ENCODE data around the gene WDR6. TPM values are rescaled to one million over a fixed set of nuclear protein-coding genes. Genes with fewer than 3 reads are reported as not detected.
A peak's percentile ranks its signal among the peaks of the same experiment; 100 is the strongest.

Gene WDR6
- total and polyA plus RNA-seq, 9 of the 15 experiments (the other 6 are each of a cell fraction or from before 2014, with no cell fraction given) = 8.9 to 90.6 (median 44.7) TPM

DNA sequence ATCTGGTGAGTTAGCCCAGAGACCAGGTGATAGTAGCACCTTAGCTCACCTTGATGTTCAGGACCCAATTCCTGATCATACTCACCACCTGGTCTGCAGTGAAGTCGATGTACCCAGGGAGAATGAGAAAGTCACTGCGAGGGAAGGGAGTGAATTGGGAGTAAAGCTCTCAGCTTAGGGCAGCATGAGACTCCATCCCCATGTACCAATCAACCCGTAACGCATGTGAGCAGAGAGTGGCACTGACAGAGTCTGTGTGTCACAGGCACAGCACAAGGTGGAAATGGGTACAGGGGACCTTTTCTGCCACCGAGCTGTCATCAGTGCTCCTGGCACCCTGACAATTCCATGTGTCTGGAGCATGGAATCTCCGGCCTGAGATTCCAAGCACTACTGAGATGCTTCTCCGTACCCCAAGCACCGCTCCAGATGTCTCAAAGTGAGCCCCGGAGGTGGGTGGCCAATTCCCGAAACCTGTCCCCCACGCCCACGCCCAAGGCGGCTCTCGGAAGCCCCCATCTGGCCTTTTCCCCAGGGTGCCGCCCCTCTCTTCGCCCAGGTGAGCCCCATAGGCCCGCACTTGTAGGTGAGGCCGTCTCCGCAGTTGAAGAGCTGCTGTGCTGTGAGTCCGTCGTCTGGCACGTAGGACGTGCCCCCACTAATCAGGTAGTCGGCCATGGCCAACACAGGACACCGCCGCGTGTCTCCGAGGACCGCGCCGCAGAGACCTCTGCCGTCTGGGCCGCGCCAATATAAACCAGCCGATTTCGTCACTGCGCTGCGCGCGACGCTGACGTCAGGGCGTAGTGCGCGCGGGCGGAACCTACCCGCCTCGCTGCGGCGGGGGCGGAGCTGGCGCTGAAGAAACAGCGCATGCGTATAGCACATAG, 21.7 kb downstream of the WDR6 start, which contains the start of gene IMPDH2 (continued):
- TF ChIP-seq ZFX (CRISPR knock-in tag; IDR thresholded peaks at IDR 0.05) (peak; percentile 91), ZNF143 (CRISPR knock-in tag; IDR thresholded peaks at IDR 0.05) (no peak), SPI1 (IDR thresholded peaks at IDR 0.05; ENCODE audit: borderline replicate concordance, low read depth, low read length) (no peak), TARDBP (IDR thresholded peaks at IDR 0.05) (no peak), NCOA6 (IDR thresholded peaks at IDR 0.05) (peak; percentile 90), PHB (CRISPR knock-in tag; IDR thresholded peaks at IDR 0.05) (peak; percentile 86), PHF20 (IDR thresholded peaks at IDR 0.05; ENCODE audit: partially characterized antibody) (peak; percentile 36), HNRNPLL (IDR thresholded peaks at IDR 0.05; ENCODE audit: low read depth, low read length, poor library complexity, severe bottlenecking) (peak; percentile 75), HSF4 (CRISPR knock-in tag; IDR thresholded peaks at IDR 0.05; ENCODE audit: borderline replicate concordance) (0 out of 2 replicates have a peak, but pooled peaks have one; percentile 22), FOXK2 (conservative IDR thresholded peaks at IDR 0.05 in 1 of 2, IDR thresholded peaks at IDR 0.05 in 1 of 2; ENCODE audit: low read depth in 2 of 2) (peak; percentile 28 to 68; a peak in 1 of 4 replicates), DMBX1 (CRISPR knock-in tag; IDR thresholded peaks at IDR 0.05; ENCODE audit: borderline replicate concordance) (peak; percentile 73; the same call in 1 of the 2 replicates), ZNF263 (CRISPR knock-in tag; IDR thresholded peaks at IDR 0.05; ENCODE audit: borderline replicate concordance) (peak; percentile 54; the same call in 1 of the 2 replicates), KLF16 (IDR thresholded peaks at IDR 0.05) (no peak), EWSR1 (IDR thresholded peaks at IDR 0.05; ENCODE audit: borderline replicate concordance, low read depth, partially characterized antibody) (no peak), ZNF696 (CRISPR knock-in tag; conservative IDR thresholded peaks at IDR 0.05) (no peak), ZNF274 (IDR thresholded peaks at IDR 0.05; ENCODE audit: borderline replicate concordance, low read depth, low read length) (no peak)
- TF ChIP-seq, protein P1, sequence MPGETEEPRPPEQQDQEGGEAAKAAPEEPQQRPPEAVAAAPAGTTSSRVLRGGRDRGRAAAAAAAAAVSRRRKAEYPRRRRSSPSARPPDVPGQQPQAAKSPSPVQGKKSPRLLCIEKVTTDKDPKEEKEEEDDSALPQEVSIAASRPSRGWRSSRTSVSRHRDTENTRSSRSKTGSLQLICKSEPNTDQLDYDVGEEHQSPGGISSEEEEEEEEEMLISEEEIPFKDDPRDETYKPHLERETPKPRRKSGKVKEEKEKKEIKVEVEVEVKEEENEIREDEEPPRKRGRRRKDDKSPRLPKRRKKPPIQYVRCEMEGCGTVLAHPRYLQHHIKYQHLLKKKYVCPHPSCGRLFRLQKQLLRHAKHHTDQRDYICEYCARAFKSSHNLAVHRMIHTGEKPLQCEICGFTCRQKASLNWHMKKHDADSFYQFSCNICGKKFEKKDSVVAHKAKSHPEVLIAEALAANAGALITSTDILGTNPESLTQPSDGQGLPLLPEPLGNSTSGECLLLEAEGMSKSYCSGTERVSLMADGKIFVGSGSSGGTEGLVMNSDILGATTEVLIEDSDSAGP (CRISPR knock-in tag; IDR thresholded peaks at IDR 0.05) = 0 out of 2 replicates have a peak, but pooled peaks have one; percentile 37
- TF ChIP-seq, protein P2, sequence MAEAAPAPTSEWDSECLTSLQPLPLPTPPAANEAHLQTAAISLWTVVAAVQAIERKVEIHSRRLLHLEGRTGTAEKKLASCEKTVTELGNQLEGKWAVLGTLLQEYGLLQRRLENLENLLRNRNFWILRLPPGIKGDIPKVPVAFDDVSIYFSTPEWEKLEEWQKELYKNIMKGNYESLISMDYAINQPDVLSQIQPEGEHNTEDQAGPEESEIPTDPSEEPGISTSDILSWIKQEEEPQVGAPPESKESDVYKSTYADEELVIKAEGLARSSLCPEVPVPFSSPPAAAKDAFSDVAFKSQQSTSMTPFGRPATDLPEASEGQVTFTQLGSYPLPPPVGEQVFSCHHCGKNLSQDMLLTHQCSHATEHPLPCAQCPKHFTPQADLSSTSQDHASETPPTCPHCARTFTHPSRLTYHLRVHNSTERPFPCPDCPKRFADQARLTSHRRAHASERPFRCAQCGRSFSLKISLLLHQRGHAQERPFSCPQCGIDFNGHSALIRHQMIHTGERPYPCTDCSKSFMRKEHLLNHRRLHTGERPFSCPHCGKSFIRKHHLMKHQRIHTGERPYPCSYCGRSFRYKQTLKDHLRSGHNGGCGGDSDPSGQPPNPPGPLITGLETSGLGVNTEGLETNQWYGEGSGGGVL (CRISPR knock-in tag; IDR thresholded peaks at IDR 0.05) = no peak
- TF ChIP-seq, protein P3, sequence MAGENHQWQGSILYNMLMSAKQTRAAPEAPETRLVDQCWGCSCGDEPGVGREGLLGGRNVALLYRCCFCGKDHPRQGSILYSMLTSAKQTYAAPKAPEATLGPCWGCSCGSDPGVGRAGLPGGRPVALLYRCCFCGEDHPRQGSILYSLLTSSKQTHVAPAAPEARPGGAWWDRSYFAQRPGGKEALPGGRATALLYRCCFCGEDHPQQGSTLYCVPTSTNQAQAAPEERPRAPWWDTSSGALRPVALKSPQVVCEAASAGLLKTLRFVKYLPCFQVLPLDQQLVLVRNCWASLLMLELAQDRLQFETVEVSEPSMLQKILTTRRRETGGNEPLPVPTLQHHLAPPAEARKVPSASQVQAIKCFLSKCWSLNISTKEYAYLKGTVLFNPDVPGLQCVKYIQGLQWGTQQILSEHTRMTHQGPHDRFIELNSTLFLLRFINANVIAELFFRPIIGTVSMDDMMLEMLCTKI (IDR thresholded peaks at IDR 0.05; ENCODE audit: partially characterized antibody) = no peak
- TF ChIP-seq, protein P4, sequence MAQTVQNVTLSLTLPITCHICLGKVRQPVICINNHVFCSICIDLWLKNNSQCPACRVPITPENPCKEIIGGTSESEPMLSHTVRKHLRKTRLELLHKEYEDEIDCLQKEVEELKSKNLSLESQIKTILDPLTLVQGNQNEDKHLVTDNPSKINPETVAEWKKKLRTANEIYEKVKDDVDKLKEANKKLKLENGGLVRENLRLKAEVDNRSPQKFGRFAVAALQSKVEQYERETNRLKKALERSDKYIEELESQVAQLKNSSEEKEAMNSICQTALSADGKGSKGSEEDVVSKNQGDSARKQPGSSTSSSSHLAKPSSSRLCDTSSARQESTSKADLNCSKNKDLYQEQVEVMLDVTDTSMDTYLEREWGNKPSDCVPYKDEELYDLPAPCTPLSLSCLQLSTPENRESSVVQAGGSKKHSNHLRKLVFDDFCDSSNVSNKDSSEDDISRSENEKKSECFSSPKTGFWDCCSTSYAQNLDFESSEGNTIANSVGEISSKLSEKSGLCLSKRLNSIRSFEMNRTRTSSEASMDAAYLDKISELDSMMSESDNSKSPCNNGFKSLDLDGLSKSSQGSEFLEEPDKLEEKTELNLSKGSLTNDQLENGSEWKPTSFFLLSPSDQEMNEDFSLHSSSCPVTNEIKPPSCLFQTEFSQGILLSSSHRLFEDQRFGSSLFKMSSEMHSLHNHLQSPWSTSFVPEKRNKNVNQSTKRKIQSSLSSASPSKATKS (CRISPR knock-in tag; IDR thresholded peaks at IDR 0.05) = no peak
